Endothelial cell of umbilical vein (primary cell): ENCODE measurements around the gene UBE3D. TPM values are rescaled to one million over a fixed set of nuclear protein-coding genes. Genes with fewer than 3 reads are reported as not detected.

Experiments
- BruUV-seq: library from RNA; stranded (reverse); fragments of 400-500 nt; replicated peaks from 2 replicates; lab custom pipeline; 2021; lab: Mats Ljungman, UMichigan
- CTCF ChIA-PET: fragments of 300-600, 350-600 bp; sonication (Branson Sonifier 250); formaldehyde crosslinking; loops from one replicate; lab custom pipeline; 2021; ENCODE audit warnings: antibody characterized with exemption, inconsistent platforms; lab: Charles Lee
- POLR2A ChIA-PET: fragments of 300-600, 350-600 bp; sonication (Branson Sonifier 250); formaldehyde crosslinking; loops from one replicate; lab custom pipeline; 2021; ENCODE audit warnings: antibody characterized with exemption, inconsistent platforms; lab: Charles Lee
- DNase-seq: peaks from one replicate; pipeline ENCODE4 v3.0.0-alpha.2; 2011; ENCODE audit warnings: low read depth, low spot score
- FAIRE-seq: peaks from 2 replicates; lab custom pipeline; 2011; peaks lifted over from hg19 to GRCh38; lab: Jason Lieb, UNC
- H2AFZ ChIP-seq: 2 replicates; pipeline ENCODE4 v1.6.0; 2012; ENCODE audit warnings: low read depth, low read length, control low read depth, inconsistent platforms
- H3K27ac ChIP-seq: 2 replicates; pipeline ENCODE4 v1.5.1; 2011; ENCODE audit warnings: low read depth, mild to moderate bottlenecking, control low read depth, low read length, moderate library complexity; ENCODE audit not compliant: insufficient read depth
- H3K27me3 ChIP-seq, 2 experiments: 2 replicates each; pipeline versions ENCODE4 v1.6.0 to v1.6.1; 2011; ENCODE audit warnings: low read length in 2 of 2, mixed read lengths in 1 of 2; ENCODE audit not compliant: control insufficient read depth in 2 of 2, insufficient read depth in 2 of 2
- H3K36me3 ChIP-seq, 2 experiments: 2 replicates in 1 of 2; 3 replicates in 1 of 2; pipeline ENCODE4 v1.5.1; 2011; ENCODE audit warnings: low read length in 2 of 2, mild to moderate bottlenecking in 1 of 2, moderate library complexity in 1 of 2; ENCODE audit not compliant: control insufficient read depth in 2 of 2, insufficient read depth in 2 of 2; ENCODE audit errors: extremely low read depth in 1 of 2
- H3K4me1 ChIP-seq: 3 replicates; pipeline ENCODE4 v1.5.1; 2011; ENCODE audit warnings: mild to moderate bottlenecking, low read length; ENCODE audit not compliant: control insufficient read depth, insufficient read depth; ENCODE audit errors: extremely low read depth
- H3K4me2 ChIP-seq: 2 replicates; pipeline ENCODE4 v1.6.1; 2011; ENCODE audit warnings: low read length, control low read depth, mixed read lengths; ENCODE audit not compliant: insufficient read depth
- H3K4me3 ChIP-seq, 3 experiments: fragments of 200-600 bp in 1 of 3; sonication (generic), shearing (Covaris generic) in 1 of 3; replicated peaks in 1 of 3; 2 replicates each; pipeline ENCODE4 v1.5.1; 2011 to 2016; ENCODE audit warnings: control low read depth in 3 of 3, low read length in 3 of 3, mild to moderate bottlenecking in 2 of 3, inconsistent platforms in 1 of 3, low read depth in 1 of 3, moderate library complexity in 1 of 3; ENCODE audit not compliant: insufficient read depth in 1 of 3
- H3K79me2 ChIP-seq: 2 replicates; pipeline ENCODE4 v1.6.0; 2012; ENCODE audit warnings: low read length, inconsistent platforms; ENCODE audit not compliant: control insufficient read depth, insufficient read depth
- H3K9ac ChIP-seq: replicated peaks from 2 replicates; pipeline ENCODE3; 2011; ENCODE audit warnings: low read length, control low read depth; ENCODE audit not compliant: insufficient read depth; ENCODE audit errors: extremely low read depth
- H3K9me1 ChIP-seq: replicated peaks from 3 replicates; pipeline ENCODE4 v1.6.0; 2011; ENCODE audit warnings: mild to moderate bottlenecking, low read length; ENCODE audit not compliant: control insufficient read depth, insufficient read depth; ENCODE audit errors: extremely low read depth
- H3K9me3 ChIP-seq: replicated peaks from 2 replicates; pipeline ENCODE4 v1.5.1; 2012; ENCODE audit warnings: low read length, inconsistent platforms; ENCODE audit not compliant: control insufficient read depth, insufficient read depth
- H4K20me1 ChIP-seq: replicated peaks from 2 replicates; pipeline ENCODE3; 2011; ENCODE audit warnings: mild to moderate bottlenecking, low read length; ENCODE audit not compliant: control insufficient read depth, insufficient read depth; ENCODE audit errors: extremely low read depth
- EZH2 ChIP-seq: IDR thresholded peaks from 2 replicates; pipeline ENCODE4 v1.6.1; 2012; ENCODE audit warnings: borderline replicate concordance, low read depth, mild to moderate bottlenecking, moderate library complexity, low read length, inconsistent platforms; ENCODE audit not compliant: severe bottlenecking
- FOS ChIP-seq: IDR thresholded peaks from 2 replicates; pipeline ENCODE4 v1.6.1; 2011; ENCODE audit warnings: mild to moderate bottlenecking, low read length, moderate library complexity, borderline replicate concordance; ENCODE audit not compliant: insufficient read depth
- GATA2 ChIP-seq: IDR thresholded peaks from 2 replicates; pipeline ENCODE4 v1.7.0; 2011; ENCODE audit warnings: low read depth, mild to moderate bottlenecking, moderate library complexity, mixed read lengths, low read length; ENCODE audit not compliant: insufficient read length, insufficient read depth
- JUN ChIP-seq: IDR thresholded peaks from 2 replicates; pipeline ENCODE4 v1.6.1; 2011; ENCODE audit warnings: borderline replicate concordance, low read depth; ENCODE audit not compliant: insufficient read length, insufficient read depth
- MYC ChIP-seq: IDR thresholded peaks from one replicate; pipeline ENCODE4 v1.6.1; 2011; ENCODE audit warnings: mild to moderate bottlenecking, low read depth, low read length
- POLR2A ChIP-seq: IDR thresholded peaks from 2 replicates; pipeline ENCODE4 v1.6.1; 2012; ENCODE audit warnings: low read depth, mild to moderate bottlenecking, control low read depth, low read length
- POLR2AphosphoS5 ChIP-seq: IDR thresholded peaks from 2 replicates; pipeline ENCODE4 v1.6.1; 2012; ENCODE audit warnings: low read depth, mild to moderate bottlenecking, control low read depth, low read length, moderate library complexity; ENCODE audit not compliant: insufficient read depth
- dilution Hi-C: fragments of 300-500 bp; cut with MboI; formaldehyde crosslinking; loops from one replicate; pipeline ENCODE4 v1.15.0; 2019; ENCODE audit warnings: low sequenced_read_pairs; ENCODE audit not compliant: extremely low pct_ligation_motif_present
- intact Hi-C: fragments of 100-400 bp; cut with micrococcal nuclease; formaldehyde crosslinking; loops from one replicate; pipeline ENCODE4 v1.10.0; 2022
- polyA plus RNA-seq, 4 experiments: library from polyadenylated mRNA; depleted of rRNA in 3 of 4; stranded (reverse) in 3 of 4; unstranded in 1 of 4; fragments of >200 nt; gene quantifications; 2 replicates each; pipeline versions ENCODE4 v1.2.1 to v1.2.3, GENCODE V29; 2011 to 2012; ENCODE audit warnings: missing spikeins in 1 of 4
- total RNA-seq: library from RNA; stranded (reverse); gene quantifications from 2 replicates; pipeline ENCODE4 v1.2.3, GENCODE V29; 2021
- TF ChIP-seq, protein P1 (sequence below): IDR thresholded peaks from 2 replicates; pipeline ENCODE4 v1.6.1; 2011; ENCODE audit not compliant: insufficient read depth, insufficient read length
- TF ChIP-seq, protein P2 (sequence below), 2 donors: IDR thresholded peaks; 1 replicate in 1 of 2; 2 replicates in 1 of 2; pipeline ENCODE4 v1.5.1; 2011; ENCODE audit warnings: low read length in 2 of 2, mild to moderate bottlenecking in 2 of 2, moderate library complexity in 2 of 2, control low read depth in 1 of 2, inconsistent platforms in 1 of 2, low read depth in 1 of 2; ENCODE audit not compliant: insufficient read depth in 1 of 2; ENCODE audit errors: extremely low read depth in 1 of 2

The UBE3D gene
- total and polyA plus RNA-seq, 2 donors (not counting 3 experiments of a cell fraction or from before 2014, with no cell fraction given): 1.9 to 6.2 TPM

DNA sequence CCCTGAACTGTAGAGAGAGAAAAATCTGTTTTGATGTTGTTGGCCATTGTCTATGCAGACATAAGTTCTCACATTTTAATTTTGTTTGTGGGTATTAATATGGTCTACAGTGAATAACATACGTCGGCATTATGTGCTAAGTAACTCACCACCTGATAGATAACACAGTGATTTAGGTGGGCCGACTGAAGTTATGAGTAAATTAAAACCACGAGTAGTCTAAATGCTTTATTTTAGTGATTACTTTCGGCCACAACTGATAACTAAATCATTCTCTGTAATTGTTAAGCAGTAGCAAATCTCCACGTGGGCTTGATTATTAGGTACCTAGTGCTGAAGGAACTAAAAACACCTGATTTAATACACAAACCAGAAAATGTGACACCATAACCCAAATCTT, 3.0 kb upstream of the UBE3D start:
- FAIRE-seq: no peak
- peak overlapping the region in 2 of 3 experiments; percentile 74 to 91 for H3K4me3 ChIP-seq
- POLR2A ChIA-PET: no interaction called here
- dilution Hi-C loops: no loop called here
- H3K36me3 ChIP-seq: no peaks in the 10 kb centered on the region
- BruUV-seq: TSS peak; percentile 24
- peak overlapping the region; percentile 97 for H2AFZ ChIP-seq
- peak overlapping the region; percentile 92 for H3K4me2 ChIP-seq
- no peak for TF ChIP-seq JUN
- no peak for TF ChIP-seq FOS
- TF ChIP-seq POLR2A: no peak
- TF ChIP-seq EZH2: no peak
- TF ChIP-seq POLR2AphosphoS5: no peak
- TF ChIP-seq, protein P1, sequence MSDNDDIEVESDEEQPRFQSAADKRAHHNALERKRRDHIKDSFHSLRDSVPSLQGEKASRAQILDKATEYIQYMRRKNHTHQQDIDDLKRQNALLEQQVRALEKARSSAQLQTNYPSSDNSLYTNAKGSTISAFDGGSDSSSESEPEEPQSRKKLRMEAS: no peak
- no peak for TF ChIP-seq GATA2
- TF ChIP-seq, protein P2, sequence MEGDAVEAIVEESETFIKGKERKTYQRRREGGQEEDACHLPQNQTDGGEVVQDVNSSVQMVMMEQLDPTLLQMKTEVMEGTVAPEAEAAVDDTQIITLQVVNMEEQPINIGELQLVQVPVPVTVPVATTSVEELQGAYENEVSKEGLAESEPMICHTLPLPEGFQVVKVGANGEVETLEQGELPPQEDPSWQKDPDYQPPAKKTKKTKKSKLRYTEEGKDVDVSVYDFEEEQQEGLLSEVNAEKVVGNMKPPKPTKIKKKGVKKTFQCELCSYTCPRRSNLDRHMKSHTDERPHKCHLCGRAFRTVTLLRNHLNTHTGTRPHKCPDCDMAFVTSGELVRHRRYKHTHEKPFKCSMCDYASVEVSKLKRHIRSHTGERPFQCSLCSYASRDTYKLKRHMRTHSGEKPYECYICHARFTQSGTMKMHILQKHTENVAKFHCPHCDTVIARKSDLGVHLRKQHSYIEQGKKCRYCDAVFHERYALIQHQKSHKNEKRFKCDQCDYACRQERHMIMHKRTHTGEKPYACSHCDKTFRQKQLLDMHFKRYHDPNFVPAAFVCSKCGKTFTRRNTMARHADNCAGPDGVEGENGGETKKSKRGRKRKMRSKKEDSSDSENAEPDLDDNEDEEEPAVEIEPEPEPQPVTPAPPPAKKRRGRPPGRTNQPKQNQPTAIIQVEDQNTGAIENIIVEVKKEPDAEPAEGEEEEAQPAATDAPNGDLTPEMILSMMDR (IDR thresholded peaks at IDR 0.05; ENCODE audit: extremely low read depth in 1 of 2, insufficient read depth in 1 of 2, low read depth in 1 of 2, low read length in 2 of 2): no peak
- TF ChIP-seq MYC: no peak
- DNase-seq: no peak
- H4K20me1 ChIP-seq: no peaks in the 10 kb centered on the region
- H3K9me1 ChIP-seq: no peaks in the 10 kb centered on the region
- no peaks in the 10 kb centered on the region for H3K27me3 ChIP-seq
- intact Hi-C loops: loop anchor here (5.0 kb wide), 2 partner anchors 364 to 469 kb away; partner anchors contain the start of gene ME1
- peak overlapping the region; percentile 75 for H3K9ac ChIP-seq
- no peak overlapping the region for H3K27ac ChIP-seq
- CTCF ChIA-PET: interaction anchor here (1.4 to 9.7 kb wide), 8 partner anchors 10 to 451 kb away, joined by 4 to 431 read pairs (median 16); partner anchors contain the start of gene PRSS35
- peaks cover 28% of the 10 kb centered on the region for H3K4me1 ChIP-seq
- no peaks in the 10 kb centered on the region for H3K9me3 ChIP-seq
- H3K79me2 ChIP-seq: peaks cover 3% of the 10 kb centered on the region
